Astrocyte of the spinal cord (primary cell): ENCODE data around the gene BTBD19.

Experiments
- DNase-seq: peaks from one replicate; pipeline ENCODE4 v3.0.0; 2011; ENCODE audit warnings: low read depth, low spot score
- H3K4me3 ChIP-seq: 2 replicates; pipeline ENCODE4 v1.5.1; 2011; ENCODE audit warnings: low read depth, mild to moderate bottlenecking, low read length, moderate library complexity
- in situ Hi-C: cut with HindIII; loops from 2 replicates; pipeline ENCODE4 v1.10.0; 2017; ENCODE audit warnings: low sequenced_read_pairs
- TF ChIP-seq, protein P1 (sequence below): IDR thresholded peaks from 2 replicates; pipeline ENCODE4 v1.5.1; 2012; ENCODE audit warnings: low read depth, mild to moderate bottlenecking, low read length, inconsistent platforms

BTBD19 gene

DNA sequence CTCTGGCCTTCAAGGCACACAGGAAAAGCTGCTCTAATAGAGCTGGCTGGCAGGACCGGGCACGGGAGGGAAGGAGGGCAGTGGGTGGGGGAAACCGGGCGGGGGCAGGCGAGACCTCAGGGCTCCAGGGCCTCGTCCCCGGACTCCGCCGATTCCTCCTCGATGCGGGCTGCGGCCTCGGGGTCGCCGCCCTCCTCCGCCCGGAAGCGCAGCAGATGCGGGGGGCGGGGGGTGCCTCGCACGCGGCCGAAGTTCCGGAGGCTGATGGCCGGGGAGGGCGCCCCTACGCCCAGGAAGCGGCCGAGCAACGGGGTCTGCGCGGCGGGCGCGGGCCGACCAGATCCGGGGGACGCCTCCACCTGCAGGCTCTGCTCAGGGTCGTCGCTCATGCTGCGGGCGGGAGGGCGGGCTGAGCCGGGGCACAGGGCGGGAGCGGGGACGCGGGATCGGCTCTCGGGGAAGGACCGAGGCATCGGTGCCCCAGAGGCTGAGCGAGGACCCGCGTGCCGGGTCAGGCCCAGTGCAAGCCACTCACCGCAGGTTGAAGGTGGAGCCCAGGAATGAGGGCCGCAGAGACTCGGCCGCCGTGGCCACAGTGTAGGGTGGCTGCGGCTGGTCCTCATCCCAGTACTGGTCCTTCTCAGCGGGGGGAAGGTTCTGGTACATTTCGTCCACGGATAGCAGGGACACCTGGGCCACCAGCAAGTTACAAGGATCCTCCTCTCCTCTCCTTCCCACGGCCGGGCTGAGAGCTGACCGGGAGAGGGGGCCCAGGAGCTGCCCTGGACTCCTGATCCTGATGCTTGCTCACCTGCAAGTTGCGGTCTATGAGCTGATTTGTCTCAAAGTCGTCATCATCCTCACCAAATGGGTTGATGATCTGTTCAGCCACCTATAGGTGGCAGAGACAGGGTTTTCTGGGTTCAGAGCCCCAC is 24.0 kb upstream of the BTBD19 start:
- DNase-seq: no peak
- peak overlapping the region; percentile 26 for H3K4me3 ChIP-seq
- TF ChIP-seq, protein P1, sequence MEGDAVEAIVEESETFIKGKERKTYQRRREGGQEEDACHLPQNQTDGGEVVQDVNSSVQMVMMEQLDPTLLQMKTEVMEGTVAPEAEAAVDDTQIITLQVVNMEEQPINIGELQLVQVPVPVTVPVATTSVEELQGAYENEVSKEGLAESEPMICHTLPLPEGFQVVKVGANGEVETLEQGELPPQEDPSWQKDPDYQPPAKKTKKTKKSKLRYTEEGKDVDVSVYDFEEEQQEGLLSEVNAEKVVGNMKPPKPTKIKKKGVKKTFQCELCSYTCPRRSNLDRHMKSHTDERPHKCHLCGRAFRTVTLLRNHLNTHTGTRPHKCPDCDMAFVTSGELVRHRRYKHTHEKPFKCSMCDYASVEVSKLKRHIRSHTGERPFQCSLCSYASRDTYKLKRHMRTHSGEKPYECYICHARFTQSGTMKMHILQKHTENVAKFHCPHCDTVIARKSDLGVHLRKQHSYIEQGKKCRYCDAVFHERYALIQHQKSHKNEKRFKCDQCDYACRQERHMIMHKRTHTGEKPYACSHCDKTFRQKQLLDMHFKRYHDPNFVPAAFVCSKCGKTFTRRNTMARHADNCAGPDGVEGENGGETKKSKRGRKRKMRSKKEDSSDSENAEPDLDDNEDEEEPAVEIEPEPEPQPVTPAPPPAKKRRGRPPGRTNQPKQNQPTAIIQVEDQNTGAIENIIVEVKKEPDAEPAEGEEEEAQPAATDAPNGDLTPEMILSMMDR: peak; percentile 12
- in situ Hi-C loops: no loop called here

GRCh38 chr1:44785029-44785380 is 23.3 kb upstream of the BTBD19 start:
- DNase-seq: no peak
- H3K4me3 ChIP-seq: no peak overlapping the region
- TF ChIP-seq, protein P1: no peak
- in situ Hi-C loops: no loop called here

GRCh38 chr1:44785501-44786137 is 22.7 kb upstream of the BTBD19 start:
- H3K4me3 ChIP-seq: peak overlapping the region; percentile 27
- TF ChIP-seq, protein P1: no peak
- no peak for DNase-seq
- in situ Hi-C loops: no loop called here

GRCh38 chr1:44786138-44786840 is 22.0 kb upstream of the BTBD19 start:
- TF ChIP-seq, protein P1: peak; percentile 99
- peak; percentile 74 for DNase-seq
- peak overlapping the region; percentile 27 for H3K4me3 ChIP-seq
- in situ Hi-C loops: no loop called here

DNA sequence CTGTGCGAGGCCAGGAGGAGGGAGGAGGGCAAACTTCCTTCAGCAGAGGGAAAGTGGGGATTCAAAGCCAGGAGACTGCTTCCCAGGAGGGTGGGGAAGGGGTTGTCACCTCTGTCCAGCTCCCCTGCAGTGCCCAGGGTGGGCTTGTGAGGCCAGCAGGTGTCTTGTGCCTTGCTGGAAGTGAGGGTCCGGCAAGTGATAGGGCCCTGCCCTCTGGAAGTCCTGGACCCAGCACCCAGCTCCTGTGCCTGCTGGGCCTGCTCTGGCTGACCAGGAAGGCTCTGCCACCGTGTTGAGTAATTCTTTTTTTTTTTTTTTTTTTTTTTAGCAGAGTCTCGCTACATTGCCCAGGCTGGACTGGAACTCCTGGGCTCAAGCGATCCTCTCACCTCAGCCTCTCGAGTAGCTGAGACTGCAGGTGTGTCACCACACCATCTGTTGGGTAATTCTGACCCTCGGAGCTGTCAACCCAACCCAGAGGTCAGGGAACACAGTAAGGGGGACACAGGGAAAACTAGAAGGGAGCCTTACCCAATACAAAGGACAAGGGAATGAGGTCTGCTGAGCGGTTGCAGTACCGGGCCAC is 21.4 kb upstream of the BTBD19 start:
- H3K4me3 ChIP-seq: no peak overlapping the region
- TF ChIP-seq, protein P1: no peak
- in situ Hi-C loops: no loop called here
- no peak for DNase-seq

DNA sequence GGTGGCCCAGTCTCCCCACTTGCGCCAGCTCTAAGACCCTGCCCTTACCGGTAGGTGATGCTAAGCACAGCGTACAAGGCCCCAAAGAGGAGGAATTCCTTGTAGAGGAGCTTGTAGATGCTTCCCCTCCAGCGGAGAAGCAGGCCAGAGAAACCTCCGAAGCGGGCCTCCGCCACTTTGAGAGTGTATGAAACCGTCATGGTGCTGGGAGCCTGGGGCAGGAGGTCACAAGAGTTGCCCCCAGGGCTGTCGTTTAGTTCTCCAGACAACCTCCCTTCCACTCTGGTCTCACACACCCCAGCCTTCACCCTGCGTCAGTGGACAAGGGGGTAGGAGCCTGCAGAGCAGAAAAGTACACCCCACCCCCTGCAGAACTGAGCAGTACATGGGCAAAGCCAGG is 20.8 kb upstream of the BTBD19 start:
- TF ChIP-seq, protein P1: no peak
- in situ Hi-C loops: no loop called here
- H3K4me3 ChIP-seq: no peak overlapping the region
- DNase-seq: no peak
